Panc1 (cell line): ENCODE results near the gene ABHD2.

Experiments used
- CTCF ChIP-seq: fragments of 450-650 bp; IDR thresholded peaks from 2 replicates; pipeline ENCODE4 v1.5.1; 2017; ENCODE audit warnings: mild to moderate bottlenecking
- SIN3A ChIP-seq: IDR thresholded peaks from 2 replicates; pipeline ENCODE4 v1.6.1; 2012; ENCODE audit warnings: low read depth, mild to moderate bottlenecking, low read length, moderate library complexity, borderline replicate concordance; ENCODE audit not compliant: insufficient read depth
- TCF7L2 ChIP-seq: IDR thresholded peaks from 2 replicates; pipeline ENCODE4 v1.6.1; 2011; ENCODE audit warnings: mild to moderate bottlenecking, low read depth, low read length, inconsistent platforms
- TF ChIP-seq, protein P1 (sequence below), 2 experiments: IDR thresholded peaks; 2 replicates each; pipeline ENCODE4 v1.6.1; 2011 to 2012; ENCODE audit warnings: low read depth in 2 of 2, control low read depth in 1 of 2, low read length in 1 of 2, mild to moderate bottlenecking in 1 of 2, moderate library complexity in 1 of 2; ENCODE audit not compliant: insufficient read depth in 1 of 2

- TF ChIP-seq CTCF (no peak), TCF7L2 (no peak), SIN3A (no peak)
- TF ChIP-seq, protein P1, sequence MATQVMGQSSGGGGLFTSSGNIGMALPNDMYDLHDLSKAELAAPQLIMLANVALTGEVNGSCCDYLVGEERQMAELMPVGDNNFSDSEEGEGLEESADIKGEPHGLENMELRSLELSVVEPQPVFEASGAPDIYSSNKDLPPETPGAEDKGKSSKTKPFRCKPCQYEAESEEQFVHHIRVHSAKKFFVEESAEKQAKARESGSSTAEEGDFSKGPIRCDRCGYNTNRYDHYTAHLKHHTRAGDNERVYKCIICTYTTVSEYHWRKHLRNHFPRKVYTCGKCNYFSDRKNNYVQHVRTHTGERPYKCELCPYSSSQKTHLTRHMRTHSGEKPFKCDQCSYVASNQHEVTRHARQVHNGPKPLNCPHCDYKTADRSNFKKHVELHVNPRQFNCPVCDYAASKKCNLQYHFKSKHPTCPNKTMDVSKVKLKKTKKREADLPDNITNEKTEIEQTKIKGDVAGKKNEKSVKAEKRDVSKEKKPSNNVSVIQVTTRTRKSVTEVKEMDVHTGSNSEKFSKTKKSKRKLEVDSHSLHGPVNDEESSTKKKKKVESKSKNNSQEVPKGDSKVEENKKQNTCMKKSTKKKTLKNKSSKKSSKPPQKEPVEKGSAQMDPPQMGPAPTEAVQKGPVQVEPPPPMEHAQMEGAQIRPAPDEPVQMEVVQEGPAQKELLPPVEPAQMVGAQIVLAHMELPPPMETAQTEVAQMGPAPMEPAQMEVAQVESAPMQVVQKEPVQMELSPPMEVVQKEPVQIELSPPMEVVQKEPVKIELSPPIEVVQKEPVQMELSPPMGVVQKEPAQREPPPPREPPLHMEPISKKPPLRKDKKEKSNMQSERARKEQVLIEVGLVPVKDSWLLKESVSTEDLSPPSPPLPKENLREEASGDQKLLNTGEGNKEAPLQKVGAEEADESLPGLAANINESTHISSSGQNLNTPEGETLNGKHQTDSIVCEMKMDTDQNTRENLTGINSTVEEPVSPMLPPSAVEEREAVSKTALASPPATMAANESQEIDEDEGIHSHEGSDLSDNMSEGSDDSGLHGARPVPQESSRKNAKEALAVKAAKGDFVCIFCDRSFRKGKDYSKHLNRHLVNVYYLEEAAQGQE (IDR thresholded peaks at IDR 0.05; ENCODE audit: insufficient read depth in 1 of 2, low read depth in 2 of 2, low read length in 1 of 2), result no peak
Observed at GRCh38 chr15:89209057-89209456, 120.8 kb downstream of the ABHD2 start.
